Measurements from ENCODE around the gene LGI4.

GRCh38 chr19:35109395-35110112 is 25.3 kb downstream of the LGI4 start:
- TF ChIP-seq EZH2 (IDR thresholded peaks at IDR 0.05; ENCODE audit: borderline replicate concordance, low read depth, low read length, poor library complexity, severe bottlenecking) (no peak), CTCF (conservative IDR thresholded peaks at IDR 0.05; ENCODE audit: low read depth, low read length) (no peak)

Data from A673 (cell line).